K562 (cell line): ENCODE measurements around the gene NEK4. TPM values are rescaled to one million over a fixed set of nuclear protein-coding genes. Genes with fewer than 3 reads are reported as not detected.
A peak's percentile ranks its signal among the peaks of the same experiment; 100 is the strongest.

Experiments used
- ARID4B ChIP-seq: sonication (generic); formaldehyde crosslinking; IDR thresholded peaks from 2 replicates; pipeline ENCODE4 v1.8.0; 2022; ENCODE audit warnings: mild to moderate bottlenecking, missing genetic modification reagents
- DNMT1 ChIP-seq: fragments of 450-650 bp; IDR thresholded peaks from 2 replicates; pipeline ENCODE4 v1.6.1; 2016; ENCODE audit warnings: antibody characterized with exemption, mild to moderate bottlenecking
- FOXJ3 ChIP-seq: sonication (generic); formaldehyde crosslinking; IDR thresholded peaks from 2 replicates; pipeline ENCODE4 v1.4.0; 2020; ENCODE audit warnings: mild to moderate bottlenecking, missing genetic modification reagents
- PBX2 ChIP-seq, 2 experiments: IDR thresholded peaks in 1 of 2; conservative IDR thresholded peaks in 1 of 2; 2 replicates each; pipeline ENCODE4 v1.6.1; 2016; ENCODE audit warnings: low read depth in 2 of 2, mild to moderate bottlenecking in 1 of 2, missing compliant biosample characterization in 1 of 2, missing genetic modification characterization in 1 of 2, moderate library complexity in 1 of 2
- PKNOX1 ChIP-seq: fragments of 450-650 bp; IDR thresholded peaks from 2 replicates; pipeline ENCODE4 v1.6.1; 2016
- SETDB1 ChIP-seq: IDR thresholded peaks from one replicate; pipeline ENCODE4 v1.6.1; 2012; ENCODE audit warnings: low read length, control low read depth, inconsistent platforms
- SREBF2 ChIP-seq: sonication (generic); formaldehyde crosslinking; IDR thresholded peaks from 2 replicates; pipeline ENCODE4 v1.4.0; 2020; ENCODE audit warnings: mild to moderate bottlenecking, missing genetic modification reagents
- TAF7 ChIP-seq: fragments of 450-650 bp; IDR thresholded peaks from 2 replicates; pipeline ENCODE4 v1.6.1; 2016; ENCODE audit warnings: missing genetic modification characterization, missing compliant biosample characterization
- TEAD2 ChIP-seq: fragments of 450-650 bp; IDR thresholded peaks from 2 replicates; pipeline ENCODE4 v1.6.1; 2016; ENCODE audit warnings: missing genetic modification characterization, control low read depth, missing compliant biosample characterization
- TFAP4 ChIP-seq: sonication (generic); formaldehyde crosslinking; IDR thresholded peaks from 2 replicates; pipeline ENCODE4 v1.8.0; 2022; ENCODE audit warnings: missing genetic modification reagents, mild to moderate bottlenecking, moderate library complexity, borderline replicate concordance
- ZHX1 ChIP-seq: fragments of 150-350 bp; conservative IDR thresholded peaks from 2 replicates; pipeline ENCODE4 v1.6.1; 2014; ENCODE audit warnings: low read length
- polyA plus RNA-seq, 8 experiments: library from polyadenylated mRNA; depleted of rRNA in 4 of 8; stranded (reverse) in 5 of 8; unstranded in 3 of 8; fragments of >200 nt; fragmentation: Nextera tagmentation in 2 of 8; fragmentation: Illumina TruSeq in 1 of 8; extraction: Ambion mirVana in 2 of 8; extraction: Trizol in 1 of 8; gene quantifications; 2 replicates each; pipeline versions ENCODE4 v1.2.1 to v1.2.3, GENCODE V29; 2011 to 2014; ENCODE audit warnings: inconsistent platforms in 1 of 8, missing spikeins in 1 of 8
- total RNA-seq, 7 experiments: library from RNA; depleted of rRNA in 6 of 7; stranded (reverse); fragments of >200 nt in 6 of 7; fragmentation: Illumina TruSeq in 2 of 7; extraction: Trizol in 2 of 7; gene quantifications; 2 replicates each; pipeline versions ENCODE4 v1.2.1 to v1.2.3, GENCODE V29; 2011 to 2021; ENCODE audit warnings: low replicate concordance in 1 of 7

NEK4 gene
- total and polyA plus RNA-seq, 9 of the 15 experiments (the other 6 are each of a cell fraction or from before 2014, with no cell fraction given): 5.8 to 23.1 (median 16.6) TPM

GRCh38 chr3:52696830-52697631 lies 73.7 kb downstream of the NEK4 start (continued):
- peak; percentile 81 for TF ChIP-seq PKNOX1
- TF ChIP-seq PBX2 (CRISPR knock-in tag; IDR thresholded peaks at IDR 0.05; ENCODE audit: low read depth): no peak
- TF ChIP-seq PBX2 (tag; conservative IDR thresholded peaks at IDR 0.05; ENCODE audit: low read depth): peak; percentile 46
- no peak for TF ChIP-seq TAF7 (tag)
- no peak for TF ChIP-seq TEAD2 (tag)
- no peak for TF ChIP-seq ZHX1
- no peak for TF ChIP-seq SREBF2 (CRISPR knock-in tag)
- TF ChIP-seq TFAP4 (CRISPR knock-in tag): no peak
- TF ChIP-seq FOXJ3 (CRISPR knock-in tag): no peak
- no peak for TF ChIP-seq DNMT1
- TF ChIP-seq ARID4B (CRISPR knock-in tag): no peak
- no peak for TF ChIP-seq SETDB1
